OCI-LY3 (cell line): Measurements from ENCODE around the gene MPDU1.

Source experiments
- H2AFZ ChIP-seq: fragments of 200-600, 300-600 bp; shearing (Covaris generic); 2 replicates; pipeline ENCODE4 v1.6.0; 2014; ENCODE audit warnings: antibody characterized with exemption, low read depth, low read length
- H3K27ac ChIP-seq: fragments of 200-600, 300-600 bp; sonication (generic); 2 replicates; pipeline ENCODE4 v1.5.1; 2014; ENCODE audit warnings: mild to moderate bottlenecking, low read length, moderate library complexity, mixed read lengths
- H3K27me3 ChIP-seq: fragments of 200-600, 300-600 bp; sonication (generic); 2 replicates; pipeline ENCODE4 v1.6.1; 2014; ENCODE audit warnings: low read depth, low read length, mixed read lengths
- H3K36me3 ChIP-seq: fragments of 200-600, 300-600 bp; sonication (generic); replicated peaks from 2 replicates; pipeline ENCODE3; 2014; ENCODE audit warnings: low read depth, low read length, mixed read lengths
- H3K4me1 ChIP-seq: fragments of 300-600, 200-600 bp; sonication (generic); 2 replicates; pipeline ENCODE4 v1.6.1; 2014; ENCODE audit warnings: low read length, mixed read lengths
- H3K4me2 ChIP-seq: fragments of 200-600, 300-600 bp; sonication (generic); 2 replicates; pipeline ENCODE4 v1.6.1; 2014; ENCODE audit warnings: low read length, mixed read lengths
- H3K4me3 ChIP-seq: fragments of 300-600, 200-600 bp; sonication (generic); 2 replicates; pipeline ENCODE4 v1.5.1; 2014; ENCODE audit warnings: antibody characterized with exemption, mild to moderate bottlenecking, low read length, moderate library complexity
- H3K79me2 ChIP-seq: fragments of 300-600, 200-600 bp; shearing (Covaris generic); 2 replicates; pipeline ENCODE4 v1.6.1; 2014; ENCODE audit warnings: mild to moderate bottlenecking, low read length, mixed read lengths
- H3K9ac ChIP-seq: fragments of 300-600, 200-600 bp; shearing (Covaris generic); 2 replicates; pipeline ENCODE4 v1.6.0; 2014; ENCODE audit warnings: mild to moderate bottlenecking, low read length, moderate library complexity
- H3K9me3 ChIP-seq: fragments of 200-600, 300-600 bp; shearing (Covaris generic); 2 replicates; pipeline ENCODE4 v1.6.1; 2014; ENCODE audit warnings: low read length, mixed read lengths; ENCODE audit not compliant: insufficient read depth
- H4K20me1 ChIP-seq: fragments of 200-600, 300-600 bp; sonication (generic); 2 replicates; pipeline ENCODE4 v1.6.1; 2016; ENCODE audit warnings: low read length, mixed read lengths; ENCODE audit not compliant: insufficient read depth
- EZH2phosphoT487 ChIP-seq: fragments of 200-600 bp; shearing (Covaris generic); IDR thresholded peaks from 2 replicates; pipeline ENCODE4 v1.6.1; 2018; ENCODE audit warnings: antibody characterized with exemption, mixed run types, low read depth
- TF ChIP-seq, protein P1 (sequence below): fragments of 200-600, 300-600 bp; sonication (generic); IDR thresholded peaks from 2 replicates; pipeline ENCODE4 v1.5.1; 2014; ENCODE audit warnings: antibody characterized with exemption, low read length, low read depth

The MPDU1 gene

DNA sequence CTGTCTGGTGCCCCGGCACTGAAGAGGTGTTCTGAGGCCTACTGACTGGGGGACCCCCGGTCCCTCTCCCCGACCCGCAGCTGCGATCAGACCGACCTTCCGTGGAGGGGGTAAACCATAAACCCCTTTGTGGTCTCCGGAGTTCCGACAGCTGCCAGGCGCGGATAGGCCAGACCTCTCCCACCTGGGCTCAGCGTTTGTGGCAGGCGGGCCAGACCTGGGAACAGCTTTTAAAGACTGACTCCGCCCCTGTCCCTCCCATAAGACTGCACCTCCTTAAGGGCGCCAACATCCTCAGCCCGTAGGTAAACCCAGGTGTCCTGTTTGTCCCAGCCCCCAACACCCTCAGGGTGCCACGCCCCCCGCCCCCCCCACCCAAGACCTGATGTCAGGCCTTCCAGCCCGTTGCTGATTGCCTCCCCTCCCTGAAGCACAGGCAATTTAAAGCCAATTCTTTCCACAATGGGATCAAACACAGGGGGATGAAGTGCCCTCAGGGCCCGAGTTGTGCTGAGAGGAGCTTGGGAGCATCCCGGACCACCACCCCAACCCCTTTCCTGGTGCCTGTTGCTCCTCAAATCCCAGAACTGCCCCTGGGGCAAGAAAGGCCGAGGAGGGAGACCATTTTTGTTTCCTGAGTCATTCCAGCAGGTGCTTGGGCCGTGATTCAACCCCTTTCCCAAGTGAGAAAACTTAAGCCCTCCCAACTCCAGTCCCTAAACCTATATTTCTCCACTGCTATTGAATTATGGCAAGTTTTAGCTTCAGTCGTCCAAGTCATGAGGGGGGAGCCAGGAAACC is 6.4 kb downstream of the MPDU1 start, which contains the start of gene SOX15:
Gene SOX15, minus strand, starts transcription at position 204 of the 801 bp plus-strand sequence. CDS start 418 bp downstream, outside the sequence.
- H3K9me3 ChIP-seq: no peaks in the 10 kb centered on the region
- no peak within 1 kb of the TSS for H2AFZ ChIP-seq
- no peaks in the 10 kb centered on the region for H4K20me1 ChIP-seq
- H3K27me3 ChIP-seq: no peaks in the 10 kb centered on the region
- peaks cover 5% of the 10 kb centered on the region for H3K36me3 ChIP-seq
- H3K9ac ChIP-seq: no peak within 1 kb of the TSS
- H3K27ac ChIP-seq: no peak within 1 kb of the TSS
- no peak within 1 kb of the TSS for H3K4me3 ChIP-seq
- no peak for TF ChIP-seq EZH2phosphoT487
- TF ChIP-seq, protein P1, sequence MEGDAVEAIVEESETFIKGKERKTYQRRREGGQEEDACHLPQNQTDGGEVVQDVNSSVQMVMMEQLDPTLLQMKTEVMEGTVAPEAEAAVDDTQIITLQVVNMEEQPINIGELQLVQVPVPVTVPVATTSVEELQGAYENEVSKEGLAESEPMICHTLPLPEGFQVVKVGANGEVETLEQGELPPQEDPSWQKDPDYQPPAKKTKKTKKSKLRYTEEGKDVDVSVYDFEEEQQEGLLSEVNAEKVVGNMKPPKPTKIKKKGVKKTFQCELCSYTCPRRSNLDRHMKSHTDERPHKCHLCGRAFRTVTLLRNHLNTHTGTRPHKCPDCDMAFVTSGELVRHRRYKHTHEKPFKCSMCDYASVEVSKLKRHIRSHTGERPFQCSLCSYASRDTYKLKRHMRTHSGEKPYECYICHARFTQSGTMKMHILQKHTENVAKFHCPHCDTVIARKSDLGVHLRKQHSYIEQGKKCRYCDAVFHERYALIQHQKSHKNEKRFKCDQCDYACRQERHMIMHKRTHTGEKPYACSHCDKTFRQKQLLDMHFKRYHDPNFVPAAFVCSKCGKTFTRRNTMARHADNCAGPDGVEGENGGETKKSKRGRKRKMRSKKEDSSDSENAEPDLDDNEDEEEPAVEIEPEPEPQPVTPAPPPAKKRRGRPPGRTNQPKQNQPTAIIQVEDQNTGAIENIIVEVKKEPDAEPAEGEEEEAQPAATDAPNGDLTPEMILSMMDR: no peak
- H3K4me1 ChIP-seq: peaks cover 3% of the 10 kb centered on the region; the same call in 1 of the 2 replicates
- no peak within 1 kb of the TSS for H3K4me2 ChIP-seq
- peaks cover 8% of the 10 kb centered on the region; the same call in 1 of the 2 replicates for H3K79me2 ChIP-seq

DNA sequence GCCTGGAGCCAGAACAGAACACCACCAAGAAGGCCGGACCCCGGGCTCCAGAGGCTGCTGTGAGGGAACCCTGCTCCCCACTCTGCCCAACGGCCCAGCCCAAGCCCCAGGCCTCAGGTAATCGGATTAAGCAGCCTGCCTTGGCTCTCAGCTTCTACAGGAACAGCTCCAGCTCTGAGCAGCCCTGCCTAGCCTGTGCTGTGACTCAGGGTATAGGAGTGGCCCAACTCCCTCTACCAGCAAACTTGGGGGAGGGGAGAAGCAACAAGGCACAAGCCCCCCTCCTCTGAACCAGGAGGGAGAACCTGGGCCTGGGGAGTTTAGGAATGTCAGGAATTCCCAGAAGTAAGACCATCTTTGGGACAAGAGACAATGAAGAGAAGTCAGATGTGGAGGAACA is 7.1 kb downstream of the MPDU1 start:
- Histone ChIP-seq H3K4me2 (no peak overlapping the region), H4K20me1 (no peaks in the 10 kb centered on the region), H2AFZ (no peak overlapping the region), H3K36me3 (peaks cover 5% of the 10 kb centered on the region), H3K9ac (no peak overlapping the region), H3K4me3 (no peak overlapping the region), H3K9me3 (no peaks in the 10 kb centered on the region), H3K79me2 (peaks cover 2% of the 10 kb centered on the region; the same call in 1 of the 2 replicates), H3K27ac (no peak overlapping the region), H3K4me1 (peaks cover 3% of the 10 kb centered on the region; the same call in 1 of the 2 replicates), H3K27me3 (no peaks in the 10 kb centered on the region)
- TF ChIP-seq EZH2phosphoT487: no peak
- TF ChIP-seq, protein P1: no peak

DNA sequence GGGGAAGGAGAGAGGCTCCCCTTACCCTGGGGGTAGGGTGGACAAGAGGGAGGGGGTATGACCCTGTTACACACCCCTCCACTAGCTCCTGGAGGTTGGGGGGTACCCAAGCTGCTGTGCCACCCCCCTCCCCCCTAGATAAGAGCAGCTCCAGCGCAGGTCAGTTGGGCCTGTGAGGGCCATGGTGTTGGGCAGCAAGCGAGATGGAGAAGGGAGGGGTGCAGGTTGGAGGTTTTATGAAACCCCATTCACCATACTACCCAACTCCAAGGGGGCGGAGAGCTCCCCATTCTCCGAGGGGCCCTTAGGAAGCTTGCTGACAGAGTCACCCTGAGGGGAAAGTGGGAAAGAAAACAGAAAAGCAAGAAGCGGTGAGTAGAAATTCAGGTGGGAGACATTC is 7.9 kb downstream of the MPDU1 start:
- Histone ChIP-seq H3K4me1 (peaks cover 3% of the 10 kb centered on the region; the same call in 1 of the 2 replicates), H3K4me3 (no peak overlapping the region), H3K9ac (no peak overlapping the region), H4K20me1 (no peaks in the 10 kb centered on the region), H3K36me3 (peaks cover 5% of the 10 kb centered on the region), H3K9me3 (no peaks in the 10 kb centered on the region), H3K4me2 (no peak overlapping the region), H2AFZ (no peak overlapping the region), H3K27ac (no peak overlapping the region), H3K79me2 (no peaks in the 10 kb centered on the region; the same call in 1 of the 2 replicates), H3K27me3 (no peaks in the 10 kb centered on the region)
- TF ChIP-seq EZH2phosphoT487: no peak
- TF ChIP-seq, protein P1: no peak

DNA sequence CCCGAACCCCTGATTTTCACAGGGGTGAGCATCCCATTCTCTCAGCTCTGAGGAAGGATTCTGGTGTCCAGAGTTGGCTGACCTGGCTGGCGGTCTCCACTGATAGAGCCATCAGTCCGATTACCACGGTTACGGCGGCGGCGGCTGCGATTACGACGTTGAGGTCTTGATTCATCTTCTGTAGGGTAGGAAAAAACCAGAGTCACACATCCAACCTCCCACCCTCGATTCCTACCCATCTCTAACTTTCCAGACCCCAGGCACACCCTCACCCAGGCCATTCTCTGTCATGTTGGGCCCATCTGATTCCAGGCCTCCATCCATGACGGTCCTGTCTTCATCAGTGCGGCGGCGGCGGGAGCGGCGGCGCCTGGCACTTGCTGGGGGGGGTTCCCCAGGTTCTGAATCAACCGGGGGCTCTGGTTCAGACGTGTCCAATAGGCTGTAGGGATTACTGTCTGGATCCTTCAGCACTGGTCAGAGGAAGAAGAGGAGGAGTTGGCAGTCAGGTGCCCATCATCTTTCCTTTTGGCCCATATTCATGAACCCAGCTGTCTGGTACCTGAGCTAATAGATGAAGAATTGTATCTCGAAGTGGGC is 8.9 kb downstream of the MPDU1 start:
- no peaks in the 10 kb centered on the region for H4K20me1 ChIP-seq
- H3K9me3 ChIP-seq: no peaks in the 10 kb centered on the region
- peaks cover 3% of the 10 kb centered on the region; the same call in 1 of the 2 replicates for H3K4me1 ChIP-seq
- no peak overlapping the region for H3K4me3 ChIP-seq
- H3K4me2 ChIP-seq: no peak overlapping the region
- no peak overlapping the region for H2AFZ ChIP-seq
- no peak overlapping the region for H3K9ac ChIP-seq
- TF ChIP-seq EZH2phosphoT487: no peak
- TF ChIP-seq, protein P1: no peak
- no peaks in the 10 kb centered on the region for H3K79me2 ChIP-seq
- no peak overlapping the region for H3K27ac ChIP-seq
- H3K27me3 ChIP-seq: no peaks in the 10 kb centered on the region
- peaks cover 5% of the 10 kb centered on the region for H3K36me3 ChIP-seq
